WTC11 (cell line): ENCODE results near the gene ABCB6.

Source experiments
- ATF2 ChIP-seq: sonication (generic); formaldehyde crosslinking; IDR thresholded peaks from 2 replicates; pipeline ENCODE4 v1.8.1; 2022; ENCODE audit warnings: low read depth, missing genetic modification reagents, borderline replicate concordance
- ATF3 ChIP-seq: sonication (generic); formaldehyde crosslinking; conservative IDR thresholded peaks from 2 replicates; pipeline ENCODE4 v1.8.1; 2022; ENCODE audit warnings: mild to moderate bottlenecking, missing genetic modification reagents
- CBFB ChIP-seq: sonication (generic); formaldehyde crosslinking; IDR thresholded peaks from 2 replicates; pipeline ENCODE4 v1.8.1; 2022; ENCODE audit warnings: mild to moderate bottlenecking, low read depth, missing genetic modification reagents
- CTCF ChIP-seq: fragments of 200-600 bp; IDR thresholded peaks from 2 replicates; pipeline ENCODE4 v1.8.0; 2022; ENCODE audit warnings: antibody characterized with exemption
- E2F1 ChIP-seq: sonication (generic); formaldehyde crosslinking; IDR thresholded peaks from 2 replicates; pipeline ENCODE4 v1.8.0; 2022; ENCODE audit warnings: mild to moderate bottlenecking, missing genetic modification reagents
- ETV6 ChIP-seq: sonication (generic); formaldehyde crosslinking; IDR thresholded peaks from 2 replicates; pipeline ENCODE4 v1.8.1; 2022; ENCODE audit warnings: mild to moderate bottlenecking, missing genetic modification reagents
- JUN ChIP-seq: sonication (generic); formaldehyde crosslinking; IDR thresholded peaks from 2 replicates; pipeline ENCODE4 v1.8.0; 2023; ENCODE audit warnings: mild to moderate bottlenecking, missing genetic modification reagents
- MXD4 ChIP-seq: fragments of 250-450 bp; sonication (Bioruptor Pico); IDR thresholded peaks from 2 replicates; pipeline ENCODE4 v1.8.0; 2021; ENCODE audit warnings: mild to moderate bottlenecking, moderate library complexity, borderline replicate concordance
- NR3C1 ChIP-seq: sonication (generic); formaldehyde crosslinking; conservative IDR thresholded peaks from 2 replicates; pipeline ENCODE4 v1.8.1; 2023; ENCODE audit warnings: low read depth, mild to moderate bottlenecking, missing genetic modification reagents
- TEAD4 ChIP-seq: sonication (generic); formaldehyde crosslinking; IDR thresholded peaks from 2 replicates; pipeline ENCODE4 v1.8.0; 2022; ENCODE audit warnings: mild to moderate bottlenecking, missing genetic modification reagents
- ZNF219 ChIP-seq: sonication (generic); formaldehyde crosslinking; IDR thresholded peaks from 2 replicates; pipeline ENCODE4 v1.8.0; 2023; ENCODE audit warnings: missing genetic modification reagents, mild to moderate bottlenecking, borderline replicate concordance
- ZNF232 ChIP-seq: sonication (generic); formaldehyde crosslinking; IDR thresholded peaks from 2 replicates; pipeline ENCODE4 v1.8.0; 2022; ENCODE audit warnings: mild to moderate bottlenecking, missing genetic modification reagents
- ZNF425 ChIP-seq: fragments of 250-450 bp; sonication (Bioruptor Pico); conservative IDR thresholded peaks from 2 replicates; pipeline ENCODE4 v1.9.0; 2021; ENCODE audit warnings: mild to moderate bottlenecking

- TF ChIP-seq ETV6 (CRISPR knock-in tag) (no peak), CTCF (no peak), TEAD4 (CRISPR knock-in tag) (no peak), ZNF219 (CRISPR knock-in tag) (no peak), ATF2 (CRISPR knock-in tag) (no peak), CBFB (CRISPR knock-in tag) (no peak), JUN (no peak), MXD4 (no peak), ATF3 (CRISPR knock-in tag) (no peak), ZNF232 (no peak), E2F1 (CRISPR knock-in tag) (no peak), ZNF425 (no peak), NR3C1 (no peak)
Observed at GRCh38 chr2:219174801-219175200, 44.0 kb downstream of the ABCB6 start.
